SK-MEL-5 (cell line): ENCODE measurements around the gene SSX2IP. TPM values are rescaled to one million over a fixed set of nuclear protein-coding genes. Genes with fewer than 3 reads are reported as not detected.
"Not testable (repeated sequence)": the region's sequence is repeated elsewhere in the genome, so short reads cannot be mapped to it uniquely, and the experiment has no call there.

ENCODE experiments used
- DNase-seq: peaks from one replicate; pipeline ENCODE4 v3.0.0-alpha.2; 2016; ENCODE audit warnings: low read depth, low spot score
- in situ Hi-C: cut with HindIII; loops from 2 replicates; pipeline ENCODE4 v1.10.0; 2016; ENCODE audit warnings: low sequenced_read_pairs, high pct_unique_total_duplicates, low pct_unique_long_range_greater_than_20kb
- total RNA-seq: library from RNA; depleted of rRNA; stranded (reverse); fragments of >200 nt; shearing (Covaris generic); gene quantifications from 2 replicates; pipeline ENCODE4 v1.2.3, GENCODE V29; 2014; rRNA removed

The SSX2IP gene
- total RNA-seq, 1 experiment from 2014 or later: 12.8 TPM

DNA sequence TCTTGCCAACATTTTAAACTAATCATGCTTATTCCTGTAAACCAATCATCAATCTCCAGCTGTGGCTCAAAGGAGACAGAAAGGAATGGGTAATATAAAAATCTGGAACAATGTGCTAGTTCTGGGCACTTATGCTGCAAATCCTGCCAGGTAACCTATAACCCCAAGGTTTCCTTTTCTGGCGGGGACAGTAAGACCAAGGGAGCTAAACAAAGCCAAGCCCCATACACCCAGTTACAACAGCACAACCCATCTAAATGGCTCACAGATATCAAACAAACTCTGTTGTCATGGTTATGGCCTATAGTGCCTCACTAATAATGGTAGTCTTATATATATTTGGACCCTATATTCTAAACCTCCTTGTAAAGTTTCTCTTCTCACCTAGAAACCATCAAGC, 79.2 kb downstream of the SSX2IP start:
- DNase-seq: no peak
- in situ Hi-C loops: loop anchor here (25.0 kb wide), 1 partner anchor 174 kb away; no protein-coding TSS in a partner anchor

DNA sequence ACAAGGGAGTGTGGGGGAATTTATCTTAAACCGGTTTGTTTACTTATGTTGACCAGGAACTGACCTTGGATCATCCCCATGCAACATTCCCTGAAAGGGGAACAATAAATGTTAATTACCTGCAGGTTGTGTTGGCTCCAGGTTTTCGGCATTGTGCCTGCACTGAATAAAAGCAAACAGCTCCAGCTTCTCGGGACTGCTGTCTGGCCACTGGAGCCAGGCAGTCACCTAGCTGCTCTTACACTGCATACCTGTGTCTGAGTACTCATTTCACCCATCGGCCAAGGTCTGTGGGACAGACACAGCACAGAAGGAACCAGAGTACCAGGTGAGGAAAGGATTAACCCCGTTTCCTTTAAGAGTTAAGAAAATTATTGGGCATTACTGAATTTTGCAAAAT, 83.3 kb downstream of the SSX2IP start:
- DNase-seq: no peak
- in situ Hi-C loops: loop anchor here (25.0 kb wide), 1 partner anchor 170 kb away; no protein-coding TSS in a partner anchor

GRCh38 chr1:84605157-84605556, 85.1 kb downstream of the SSX2IP start:
- in situ Hi-C loops: loop anchor here (25.0 kb wide), 1 partner anchor 168 kb away; no protein-coding TSS in a partner anchor
- DNase-seq: no peak

DNA sequence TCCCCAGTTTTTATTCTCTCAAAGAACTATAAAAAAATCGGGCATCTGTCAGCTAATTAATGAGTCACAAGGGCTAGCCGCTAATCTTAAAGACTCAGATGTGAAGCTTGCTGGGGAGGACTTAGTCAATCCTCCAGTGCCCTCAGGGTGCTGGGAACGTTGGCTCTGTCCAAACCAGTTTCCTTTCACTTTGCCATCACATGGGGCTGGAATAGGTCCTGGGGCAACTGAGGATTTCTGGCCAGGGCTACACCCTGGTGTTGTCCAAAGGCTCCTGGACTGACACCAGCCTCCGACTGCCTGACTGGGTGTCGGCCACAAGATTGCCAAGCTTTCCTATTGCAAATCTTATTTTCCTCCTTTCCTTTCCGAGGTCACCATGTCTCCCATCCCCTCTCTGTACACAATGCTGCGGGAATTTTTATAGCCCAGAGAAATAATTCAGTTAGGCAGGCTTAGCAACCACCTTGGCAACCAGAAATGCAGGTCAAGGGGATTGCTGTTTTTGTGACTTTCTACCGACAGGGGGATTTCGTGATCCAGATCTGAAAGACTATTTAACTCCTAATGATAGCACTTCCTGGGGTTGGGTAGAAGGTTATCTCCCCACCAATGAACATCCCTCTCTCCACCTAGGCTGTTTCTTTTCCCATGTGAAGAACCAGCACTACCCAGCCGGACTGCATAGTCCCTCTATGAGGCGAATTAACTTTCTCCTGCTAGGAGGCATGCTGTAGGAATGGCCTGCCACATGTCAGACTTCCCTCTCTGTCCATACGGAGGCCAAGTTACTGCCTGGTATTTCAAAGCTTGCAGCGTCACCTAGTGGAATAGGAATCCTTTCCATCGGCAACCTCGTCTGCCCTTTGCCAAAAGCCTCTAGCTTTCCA, 86.1 kb downstream of the SSX2IP start:
- in situ Hi-C loops: loop anchor here (25.0 kb wide), 1 partner anchor 167 kb away; no protein-coding TSS in a partner anchor
- DNase-seq: peak; percentile 85

GRCh38 chr1:84603223-84603622, 87.0 kb downstream of the SSX2IP start:
- in situ Hi-C loops: loop anchor here (25.0 kb wide), 1 partner anchor 166 kb away; no protein-coding TSS in a partner anchor
- no peak for DNase-seq

DNA sequence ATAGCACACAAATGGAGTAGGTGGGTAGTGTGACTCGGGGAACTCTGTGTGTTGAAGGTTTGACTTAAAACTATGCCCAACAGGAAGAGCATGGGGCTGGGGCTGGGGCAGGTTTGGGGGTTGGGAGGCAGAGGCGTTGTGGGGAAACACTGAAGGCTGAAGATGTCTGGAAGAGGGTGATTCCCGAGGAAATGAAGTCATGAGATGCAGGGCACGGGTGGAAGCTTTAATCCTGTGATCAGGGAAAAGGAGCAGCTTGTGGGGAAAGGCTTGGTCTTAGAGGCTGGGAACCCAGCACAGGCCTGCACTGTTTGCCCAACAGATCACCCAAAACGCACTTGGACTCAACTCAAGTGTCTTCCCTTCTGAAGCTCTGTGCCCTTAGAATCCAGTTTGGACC, 89.5 kb downstream of the SSX2IP start:
- no peak for DNase-seq
- in situ Hi-C loops: loop anchor here (25.0 kb wide), 1 partner anchor 163 kb away; no protein-coding TSS in a partner anchor

DNA sequence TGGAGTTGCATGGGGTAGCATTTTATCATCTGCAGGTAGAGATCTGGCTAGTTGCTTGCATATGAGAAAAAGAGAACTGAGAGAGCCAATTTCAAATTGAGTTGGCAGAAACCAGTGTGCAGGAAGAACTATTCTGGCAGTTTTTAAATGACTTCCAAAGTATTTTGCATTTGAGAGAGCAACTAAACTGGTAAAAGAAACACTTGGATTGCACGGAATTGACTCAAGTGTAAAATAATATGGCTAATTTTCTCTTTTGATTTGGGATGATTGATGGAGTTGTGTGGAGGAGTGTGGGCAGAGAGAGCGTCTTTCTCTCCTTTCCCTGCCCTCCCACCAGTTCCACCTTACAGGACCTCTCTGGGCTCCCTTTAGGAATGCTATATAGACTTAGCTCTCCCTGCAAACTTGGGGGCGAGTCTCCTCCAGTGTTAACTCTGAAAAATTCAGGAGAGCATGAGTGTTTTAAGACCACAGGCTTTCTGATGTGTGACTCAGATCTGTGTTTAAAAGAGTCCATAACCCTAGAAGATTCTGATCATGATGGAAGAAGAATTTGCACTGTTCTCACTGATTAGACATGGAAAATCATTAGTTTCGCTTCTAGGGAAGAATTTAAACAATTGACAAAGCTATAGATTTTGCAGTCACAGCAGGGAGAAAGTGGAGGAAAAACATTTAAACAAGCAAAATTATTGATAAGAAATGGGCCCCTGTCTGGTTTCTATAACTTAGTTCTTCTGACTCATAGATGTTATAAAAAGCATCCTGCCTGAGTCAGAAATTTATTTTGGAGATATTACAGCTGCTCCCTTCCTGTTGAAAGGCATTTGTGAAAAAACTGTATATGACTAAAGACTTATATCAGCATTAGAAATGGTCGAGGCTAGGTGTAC, 91.2 kb downstream of the SSX2IP start:
- in situ Hi-C loops: no loop called here
- no peak for DNase-seq

DNA sequence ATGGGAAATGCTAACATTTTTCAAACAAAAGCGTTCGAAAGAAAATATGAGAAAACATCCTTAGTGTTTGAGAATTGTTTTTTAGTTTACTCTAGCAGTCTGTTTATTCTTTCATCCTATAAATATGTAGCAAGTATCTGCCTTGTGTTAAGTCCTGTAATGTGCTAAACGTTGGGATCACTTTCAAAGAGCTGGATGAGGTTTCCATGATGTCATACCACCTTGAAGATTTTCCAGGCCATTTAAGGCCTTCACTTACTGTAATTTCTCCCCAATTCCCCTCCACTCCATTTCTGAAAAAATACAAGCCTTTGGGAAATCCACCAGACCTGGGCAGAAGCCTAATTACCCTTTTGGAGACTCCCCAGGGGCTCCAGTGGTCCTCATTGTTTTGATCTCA, 91.8 kb downstream of the SSX2IP start:
- no peak for DNase-seq
- in situ Hi-C loops: no loop called here

GRCh38 chr1:84597011-84597410, 93.2 kb downstream of the SSX2IP start:
- no peak for DNase-seq
- in situ Hi-C loops: no loop called here

DNA sequence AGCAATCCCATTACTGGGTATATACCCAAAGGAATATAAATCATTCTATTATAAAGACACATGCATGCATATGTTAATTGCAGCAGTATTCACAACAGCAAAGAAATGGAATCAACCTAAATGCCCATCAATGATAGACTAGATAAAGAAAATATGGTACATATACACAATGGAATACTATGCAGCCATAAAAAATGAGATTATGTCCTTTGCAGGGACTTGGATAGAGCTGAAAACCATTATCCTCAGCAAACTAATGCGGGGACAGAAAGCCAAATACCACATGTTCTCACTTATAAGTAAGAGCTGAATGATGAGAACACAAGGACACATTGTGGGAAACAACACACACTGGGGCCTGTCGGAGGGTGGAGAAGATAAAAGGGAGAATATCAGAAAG, 95.3 kb downstream of the SSX2IP start:
- in situ Hi-C loops, DNase-seq: not testable (repeated sequence)

Other genes with a start within 250 kb of the SSX2IP start
- 68.0 and 68.2 TPM in 2 replicates for gene RPF1, start 211.2 kb downstream of the SSX2IP start, total RNA-seq
- gene SPATA1, start 184.1 kb downstream of the SSX2IP start, total RNA-seq: 0.93 TPM in 1 of 2 replicates, not detected in the other
- gene GNG5, start 183.9 kb downstream of the SSX2IP start, total RNA-seq: 32.9 and 39.7 TPM in 2 replicates
- gene CTBS, start 116.0 kb downstream of the SSX2IP start, total RNA-seq: 12.2 and 13.6 TPM in 2 replicates
- 0.82 and 1.3 TPM in 2 replicates for gene LPAR3, start 202.7 kb upstream of the SSX2IP start, total RNA-seq